ENCODE results near the gene PGM2L1. TPM values are rescaled to one million over a fixed set of nuclear protein-coding genes. Genes with fewer than 3 reads are reported as not detected.

PGM2L1 gene
- total RNA-seq, 1 donor from 2014 or later, result 1.6 TPM

- intact Hi-C loops (cut with micrococcal nuclease), result no loop called here
- Histone ChIP-seq H3K4me1 (peaks cover 19% of the 10 kb centered on the region), H3K36me3 (no peaks in the 10 kb centered on the region), H3K9me3 (replicated peaks) (peaks cover 29% of the 10 kb centered on the region), H3K27me3 (ENCODE audit: low read depth) (no peaks in the 10 kb centered on the region), H3K4me3 (no peak overlapping the region), H3K27ac (replicated peaks) (no peak overlapping the region)
- no peak for DNase-seq
- TF ChIP-seq CTCF (IDR thresholded peaks at IDR 0.05; ENCODE audit: borderline replicate concordance), result no peak
Measured at GRCh38 chr11:74318241-74318932, 79.8 kb downstream of the PGM2L1 start.

GRCh38 chr11:74316772-74317505 is 81.3 kb downstream of the PGM2L1 start:
- intact Hi-C loops (cut with micrococcal nuclease), result no loop called here
- no peak overlapping the region for H3K4me3 ChIP-seq
- DNase-seq, result no peak
- H3K9me3 ChIP-seq (replicated peaks), result peaks cover 29% of the 10 kb centered on the region
- TF ChIP-seq CTCF (IDR thresholded peaks at IDR 0.05; ENCODE audit: borderline replicate concordance), result no peak
- peaks cover 7% of the 10 kb centered on the region for H3K4me1 ChIP-seq
- no peak overlapping the region for H3K27ac ChIP-seq (replicated peaks)
- peaks cover 2% of the 10 kb centered on the region for H3K27me3 ChIP-seq (ENCODE audit: low read depth)
- H3K36me3 ChIP-seq, result no peaks in the 10 kb centered on the region

- Histone ChIP-seq H3K36me3 (no peaks in the 10 kb centered on the region), H3K9me3 (replicated peaks) (peaks cover 24% of the 10 kb centered on the region), H3K4me1 (peaks cover 12% of the 10 kb centered on the region), H3K27ac (replicated peaks) (no peak overlapping the region), H3K27me3 (ENCODE audit: low read depth) (peaks cover 23% of the 10 kb centered on the region), H3K4me3 (no peak overlapping the region)
- no peak for TF ChIP-seq CTCF (IDR thresholded peaks at IDR 0.05; ENCODE audit: borderline replicate concordance)
- no peak for DNase-seq
- intact Hi-C loops (cut with micrococcal nuclease), result no loop called here
Measured at GRCh38 chr11:74312326-74312725, 85.9 kb downstream of the PGM2L1 start.

GRCh38 chr11:74311352-74311926 is 86.8 kb downstream of the PGM2L1 start, which contains the start of gene P4HA3:
TSS of gene P4HA3 (minus strand) at chr11:74311640. CDS start at chr11:74311611, 29 bp downstream.
- intact Hi-C loops (cut with micrococcal nuclease), result no loop called here

More at GRCh38 chr11:74311352-74311926, 86.8 kb downstream of the PGM2L1 start, which contains the start of gene P4HA3:
- peak; percentile 69 for DNase-seq
- no peaks in the 10 kb centered on the region for H3K36me3 ChIP-seq
- peaks cover 12% of the 10 kb centered on the region for H3K4me1 ChIP-seq
- H3K27me3 ChIP-seq (ENCODE audit: low read depth), result peaks cover 23% of the 10 kb centered on the region
- no peak within 1 kb of the TSS for H3K27ac ChIP-seq (replicated peaks)
- H3K4me3 ChIP-seq, result peak within 1 kb of the TSS; percentile 69
- H3K9me3 ChIP-seq (replicated peaks), result peaks cover 15% of the 10 kb centered on the region
- no peak for TF ChIP-seq CTCF (IDR thresholded peaks at IDR 0.05; ENCODE audit: borderline replicate concordance)

Measured in left ventricle myocardium inferior (tissue), 1 donor.